A673 (cell line): ENCODE measurements around the gene CDC73. TPM values are rescaled to one million over a fixed set of nuclear protein-coding genes. Genes with fewer than 3 reads are reported as not detected.

Experiments used
- BruUV-seq: library from RNA; stranded (reverse); fragments of 400-500 nt; replicated peaks from 2 replicates; lab custom pipeline; 2021; lab: Mats Ljungman, UMichigan
- CTCF ChIA-PET: fragments of 300-600 bp; sonication (Branson Sonifier 250); formaldehyde crosslinking; loops from one replicate; lab custom pipeline; 2022; ENCODE audit warnings: antibody characterized with exemption; lab: Charles Lee
- POLR2A ChIA-PET: fragments of 300-600 bp; sonication (Branson Sonifier 250); formaldehyde crosslinking; loops from one replicate; lab custom pipeline; 2022; ENCODE audit warnings: antibody characterized with exemption; ENCODE audit not compliant: low non-redundant PET; lab: Charles Lee
- DNase-seq: peaks from one replicate; pipeline ENCODE4 v3.0.0-alpha.2; 2015; ENCODE audit warnings: low spot score
- H3K27ac ChIP-seq: fragments of 200-600 bp; sonication (generic); 2 replicates; pipeline ENCODE4 v1.5.1; 2016; ENCODE audit warnings: mixed run types, low read depth, mild to moderate bottlenecking, mixed read lengths, antibody characterized with exemption, low read length; ENCODE audit not compliant: poor library complexity, severe bottlenecking
- H3K27me3 ChIP-seq: fragments of 200-600 bp; sonication (generic); replicated peaks from 2 replicates; pipeline ENCODE4 v1.6.1; 2017; ENCODE audit warnings: mixed run types, low read depth, mild to moderate bottlenecking, mixed read lengths, antibody characterized with exemption, low read length; ENCODE audit not compliant: insufficient read depth, poor library complexity
- H3K36me3 ChIP-seq: fragments of 200-600 bp; sonication (generic); 2 replicates; pipeline ENCODE4 v1.6.1; 2016; ENCODE audit warnings: mixed run types, mild to moderate bottlenecking, mixed read lengths, antibody characterized with exemption, low read length; ENCODE audit not compliant: insufficient read depth, poor library complexity, severe bottlenecking
- H3K4me1 ChIP-seq: fragments of 200-600 bp; sonication (generic); 2 replicates; pipeline ENCODE4 v1.6.1; 2017; ENCODE audit warnings: mixed run types, mild to moderate bottlenecking, mixed read lengths, antibody characterized with exemption, low read length; ENCODE audit not compliant: insufficient read depth, poor library complexity, severe bottlenecking
- H3K4me3 ChIP-seq: fragments of 200-600 bp; sonication (generic); 2 replicates; pipeline ENCODE4 v1.5.1; 2016; ENCODE audit warnings: low read depth, mixed run types, mild to moderate bottlenecking, mixed read lengths, low read length; ENCODE audit not compliant: poor library complexity, severe bottlenecking
- H3K9me3 ChIP-seq: fragments of 200-600 bp; sonication (generic); 2 replicates; pipeline ENCODE4 v1.6.1; 2016; ENCODE audit warnings: mixed run types, low read depth, mild to moderate bottlenecking, mixed read lengths, antibody characterized with exemption, low read length; ENCODE audit not compliant: poor library complexity, severe bottlenecking
- CTCF ChIP-seq: fragments of 300-800, 200-600 bp; sonication (generic); conservative IDR thresholded peaks from 2 replicates; pipeline ENCODE4 v1.5.1; 2017; ENCODE audit warnings: low read depth, mild to moderate bottlenecking, antibody characterized with exemption, low read length, moderate library complexity, mixed read lengths
- EZH2 ChIP-seq: fragments of 200-600 bp; sonication (generic); IDR thresholded peaks from 2 replicates; pipeline ENCODE4 v1.6.1; 2017; ENCODE audit warnings: borderline replicate concordance, low read depth, mild to moderate bottlenecking, mixed read lengths, antibody characterized with exemption, low read length; ENCODE audit not compliant: poor library complexity, severe bottlenecking
- intact Hi-C: fragments of 100-400 bp; cut with micrococcal nuclease; formaldehyde crosslinking; loops from one replicate; pipeline ENCODE4 v1.10.0; 2022; ENCODE audit not compliant: unreplicated experiment
- total RNA-seq: library from RNA; stranded (reverse); gene quantifications from 2 replicates; pipeline ENCODE4 v1.2.3, GENCODE V29; 2021

The CDC73 gene
- total RNA-seq, 1 experiment from 2014 or later = 71.0 TPM

GRCh38 chr1:193242000-193242399, 120.2 kb downstream of the CDC73 start:
- Histone ChIP-seq H3K4me3 (no peak overlapping the region), H3K27me3 (no peaks in the 10 kb centered on the region), H3K9me3 (no peaks in the 10 kb centered on the region), H3K4me1 (no peaks in the 10 kb centered on the region), H3K36me3 (no peaks in the 10 kb centered on the region), H3K27ac (no peak overlapping the region)
- ChIA-PET CTCF (no interaction called here), POLR2A (interaction anchor here (0.6 kb wide), 1 partner anchor 101 kb away, joined by 3 read pairs; no protein-coding TSS in a partner anchor)
- BruUV-seq = no TSS peak
- DNase-seq = no peak
- TF ChIP-seq EZH2 = no peak
- no peak for TF ChIP-seq CTCF
- intact Hi-C loops = no loop called here

GRCh38 chr1:193249187-193249586, 127.4 kb downstream of the CDC73 start:
- Histone ChIP-seq H3K27me3 (no peaks in the 10 kb centered on the region), H3K36me3 (peaks cover 35% of the 10 kb centered on the region), H3K4me3 (no peak overlapping the region), H3K27ac (no peak overlapping the region), H3K9me3 (peaks cover 9% of the 10 kb centered on the region), H3K4me1 (no peaks in the 10 kb centered on the region)
- TF ChIP-seq EZH2 = no peak
- no peak for TF ChIP-seq CTCF
- POLR2A ChIA-PET = no interaction called here
- CTCF ChIA-PET = no interaction called here
- DNase-seq = no peak
- intact Hi-C loops = no loop called here
- no TSS peak for BruUV-seq

DNA sequence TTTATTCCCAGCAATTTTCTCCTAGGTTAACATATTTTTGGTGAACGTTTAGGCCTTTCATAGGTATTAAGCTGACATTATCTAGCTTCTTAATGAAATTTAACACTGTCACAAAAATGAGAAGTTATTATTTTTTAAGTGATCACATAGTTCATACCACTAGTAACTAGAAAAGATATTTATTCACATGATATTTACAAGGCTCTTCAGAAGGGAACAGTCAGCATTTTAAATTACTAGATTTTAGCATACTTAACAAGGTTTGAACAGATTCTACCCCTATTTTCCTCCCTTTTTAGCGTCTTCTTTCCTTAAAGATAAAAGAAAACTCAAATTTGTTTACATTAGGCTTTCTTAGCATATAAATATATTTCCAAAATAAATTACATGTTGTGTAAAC, 130.1 kb downstream of the CDC73 start:
- H3K4me1 ChIP-seq = no peaks in the 10 kb centered on the region
- peaks cover 35% of the 10 kb centered on the region for H3K36me3 ChIP-seq
- intact Hi-C loops = no loop called here
- TF ChIP-seq CTCF (no peak), EZH2 (no peak)
- DNase-seq = no peak
- H3K27me3 ChIP-seq = no peaks in the 10 kb centered on the region
- peaks cover 9% of the 10 kb centered on the region for H3K9me3 ChIP-seq
- ChIA-PET CTCF (no interaction called here), POLR2A (interaction anchor here (0.7 kb wide), 1 partner anchor 11 kb away, joined by 4 read pairs; no protein-coding TSS in a partner anchor)
- BruUV-seq = no TSS peak
- H3K4me3 ChIP-seq = no peak overlapping the region
- H3K27ac ChIP-seq = no peak overlapping the region
